Right lobe of liver (tissue), 4 donors: ENCODE measurements around the gene PAX4.

Experiments used
- POLR2A ChIP-seq: fragments of 450-650 bp; IDR thresholded peaks from one replicate; pipeline ENCODE4 v1.6.1; 2017; ENCODE audit warnings: antibody characterized with exemption, mild to moderate bottlenecking
- TF ChIP-seq, protein P1 (sequence below), 4 donors: fragments of 200-600 bp in 3 of 4; fragments of 450-650 bp in 1 of 4; IDR thresholded peaks; one replicate each; pipeline versions ENCODE4 v1.5.1 to v1.8.0; 2016 to 2022; ENCODE audit warnings: antibody characterized with exemption in 4 of 4, mild to moderate bottlenecking in 2 of 4
- donor health status: DM: no; HTN: no; CAD: no.
- donor health status: DM: no; HTN: no; CAD: no.
- donor health status: DM: no; HTN: yes; CAD: no.

DNA sequence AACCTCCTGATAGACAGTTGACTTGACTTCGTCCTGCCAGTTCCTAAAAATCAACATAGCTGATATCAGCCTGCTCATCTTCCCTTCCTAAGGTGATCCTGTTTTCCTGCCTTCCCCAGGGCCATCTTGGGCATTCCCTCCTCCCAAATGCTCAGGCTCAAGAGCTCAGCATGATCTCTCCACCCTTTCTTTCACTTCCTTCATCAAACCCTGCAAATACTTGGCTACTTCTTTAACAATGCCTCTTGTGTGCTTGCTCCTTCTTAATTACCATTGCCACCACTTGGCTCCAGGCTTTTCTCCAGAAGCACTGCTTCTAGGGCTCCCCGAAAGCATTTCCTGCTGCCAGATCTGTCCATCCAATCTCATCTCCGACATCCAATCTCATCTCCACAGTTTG is 17.1 kb downstream of the PAX4 start:
- TF ChIP-seq, protein P1, sequence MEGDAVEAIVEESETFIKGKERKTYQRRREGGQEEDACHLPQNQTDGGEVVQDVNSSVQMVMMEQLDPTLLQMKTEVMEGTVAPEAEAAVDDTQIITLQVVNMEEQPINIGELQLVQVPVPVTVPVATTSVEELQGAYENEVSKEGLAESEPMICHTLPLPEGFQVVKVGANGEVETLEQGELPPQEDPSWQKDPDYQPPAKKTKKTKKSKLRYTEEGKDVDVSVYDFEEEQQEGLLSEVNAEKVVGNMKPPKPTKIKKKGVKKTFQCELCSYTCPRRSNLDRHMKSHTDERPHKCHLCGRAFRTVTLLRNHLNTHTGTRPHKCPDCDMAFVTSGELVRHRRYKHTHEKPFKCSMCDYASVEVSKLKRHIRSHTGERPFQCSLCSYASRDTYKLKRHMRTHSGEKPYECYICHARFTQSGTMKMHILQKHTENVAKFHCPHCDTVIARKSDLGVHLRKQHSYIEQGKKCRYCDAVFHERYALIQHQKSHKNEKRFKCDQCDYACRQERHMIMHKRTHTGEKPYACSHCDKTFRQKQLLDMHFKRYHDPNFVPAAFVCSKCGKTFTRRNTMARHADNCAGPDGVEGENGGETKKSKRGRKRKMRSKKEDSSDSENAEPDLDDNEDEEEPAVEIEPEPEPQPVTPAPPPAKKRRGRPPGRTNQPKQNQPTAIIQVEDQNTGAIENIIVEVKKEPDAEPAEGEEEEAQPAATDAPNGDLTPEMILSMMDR (IDR thresholded peaks at IDR 0.05) = no peak
- no peak for TF ChIP-seq POLR2A
